Measurements from ENCODE around the gene TRMT6.

- TF ChIP-seq CTCF (IDR thresholded peaks at IDR 0.05; ENCODE audit: insufficient read depth, low read length) (no peak), POLR2AphosphoS5 (IDR thresholded peaks at IDR 0.05; ENCODE audit: low read depth) (no peak), GABPA (IDR thresholded peaks at IDR 0.05; ENCODE audit: low read depth) (no peak), REST (IDR thresholded peaks at IDR 0.05; ENCODE audit: insufficient replicate concordance, low read depth) (no peak)
Observed at GRCh38 chr20:5969348-5969935, 19.1 kb upstream of the TRMT6 start.

Measured in HL-60 (cell line).